ENCODE results near the gene PPP1R1A. TPM values are rescaled to one million over a fixed set of nuclear protein-coding genes. Genes with fewer than 3 reads are reported as not detected.

Gene PPP1R1A
- total RNA-seq, 4 donors from 2014 or later, result 1.3 to 11.5 (median 5.2) TPM

DNA sequence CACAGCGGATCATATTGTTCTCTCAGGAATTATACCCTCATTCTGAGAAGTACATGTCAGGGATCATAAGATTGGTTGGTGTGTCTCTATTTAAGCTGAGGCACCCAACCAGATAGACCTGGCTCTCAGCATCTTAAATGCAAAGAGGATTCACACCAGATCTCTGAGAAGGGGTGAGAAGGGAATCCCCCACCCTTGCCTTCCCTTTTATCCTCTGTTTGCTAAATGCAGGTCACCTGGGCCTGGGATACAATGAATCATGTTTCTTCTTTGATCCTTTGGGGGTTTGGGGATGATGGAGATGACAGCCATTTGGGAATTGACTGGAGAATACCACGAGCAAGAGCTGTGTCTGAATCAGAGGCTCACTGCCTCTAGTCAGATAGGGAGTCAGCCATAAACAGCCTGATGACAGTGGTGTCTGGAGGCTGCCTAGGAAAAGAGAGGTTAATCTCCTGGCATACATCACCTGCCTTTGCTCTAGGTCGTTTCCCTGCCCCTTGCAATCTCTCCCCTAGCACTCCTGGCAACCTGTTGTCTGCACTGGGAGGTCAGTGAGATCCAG lies 50.2 kb downstream of the PPP1R1A start:
- WGBS, 2 donors, result 57 to 58% methylated on average over 3 of the region's 3 CpGs
- no peak overlapping the region for H3K4me3 ChIP-seq (ENCODE audit: low read depth, poor library complexity, severe bottlenecking)
- intact Hi-C loops (cut with DNase I; ENCODE audit: low total_unique reads), result no loop called here
- DNase-seq (ENCODE audit: low spot score in 2 of 2), result no peak
- TF ChIP-seq POLR2A (IDR thresholded peaks at IDR 0.05), result no peak
- TF ChIP-seq, protein P1, sequence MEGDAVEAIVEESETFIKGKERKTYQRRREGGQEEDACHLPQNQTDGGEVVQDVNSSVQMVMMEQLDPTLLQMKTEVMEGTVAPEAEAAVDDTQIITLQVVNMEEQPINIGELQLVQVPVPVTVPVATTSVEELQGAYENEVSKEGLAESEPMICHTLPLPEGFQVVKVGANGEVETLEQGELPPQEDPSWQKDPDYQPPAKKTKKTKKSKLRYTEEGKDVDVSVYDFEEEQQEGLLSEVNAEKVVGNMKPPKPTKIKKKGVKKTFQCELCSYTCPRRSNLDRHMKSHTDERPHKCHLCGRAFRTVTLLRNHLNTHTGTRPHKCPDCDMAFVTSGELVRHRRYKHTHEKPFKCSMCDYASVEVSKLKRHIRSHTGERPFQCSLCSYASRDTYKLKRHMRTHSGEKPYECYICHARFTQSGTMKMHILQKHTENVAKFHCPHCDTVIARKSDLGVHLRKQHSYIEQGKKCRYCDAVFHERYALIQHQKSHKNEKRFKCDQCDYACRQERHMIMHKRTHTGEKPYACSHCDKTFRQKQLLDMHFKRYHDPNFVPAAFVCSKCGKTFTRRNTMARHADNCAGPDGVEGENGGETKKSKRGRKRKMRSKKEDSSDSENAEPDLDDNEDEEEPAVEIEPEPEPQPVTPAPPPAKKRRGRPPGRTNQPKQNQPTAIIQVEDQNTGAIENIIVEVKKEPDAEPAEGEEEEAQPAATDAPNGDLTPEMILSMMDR (IDR thresholded peaks at IDR 0.05), result no peak

DNA sequence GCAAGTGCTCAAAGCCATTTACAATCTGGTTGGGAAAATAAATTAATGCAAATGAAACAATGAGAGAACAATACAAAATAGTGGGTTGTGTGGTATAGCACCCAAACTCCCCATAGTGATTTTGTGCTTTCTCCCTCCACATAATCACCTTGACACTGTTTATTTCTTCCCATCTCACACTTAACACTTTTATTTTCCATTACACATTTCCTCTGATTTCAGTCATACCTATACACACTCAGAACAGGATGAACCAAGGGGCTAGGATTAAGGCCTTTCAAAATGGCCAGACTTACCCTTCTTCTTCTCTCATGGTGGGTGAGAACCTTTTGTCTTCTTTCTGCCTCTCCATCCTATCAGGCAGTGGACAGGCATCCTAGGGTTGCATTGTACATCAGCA lies 53.0 kb downstream of the PPP1R1A start:
- TF ChIP-seq, protein P1 (IDR thresholded peaks at IDR 0.05), result no peak
- no peak for TF ChIP-seq POLR2A (IDR thresholded peaks at IDR 0.05)
- no peak overlapping the region for H3K4me3 ChIP-seq (ENCODE audit: low read depth, poor library complexity, severe bottlenecking)
- DNase-seq (ENCODE audit: low spot score in 2 of 2), result no peak
- intact Hi-C loops (cut with DNase I; ENCODE audit: low total_unique reads), result no loop called here

DNA sequence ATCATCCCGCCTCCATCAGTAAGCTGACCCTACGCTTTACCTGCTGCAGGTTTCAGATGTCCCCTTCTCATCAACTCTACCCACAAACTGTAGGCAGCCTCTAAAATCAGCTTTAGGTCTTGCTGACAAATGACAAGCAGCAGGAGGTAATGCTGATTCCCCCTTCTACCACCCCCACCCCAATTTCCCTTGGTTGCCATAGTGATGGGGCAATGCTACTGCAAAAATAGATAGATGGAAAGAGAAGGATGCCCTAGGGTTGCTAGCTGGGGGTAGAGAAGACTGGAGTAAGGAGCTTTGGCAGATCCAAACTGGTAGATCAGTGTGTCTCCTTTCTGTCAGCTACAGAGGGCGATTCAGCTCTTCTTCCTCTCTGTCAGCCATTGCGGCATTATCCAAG lies 58.9 kb downstream of the PPP1R1A start:
- WGBS, 2 donors, result 86 to 88% methylated on average over 4 of the region's 4 CpGs
- intact Hi-C loops (cut with DNase I; ENCODE audit: low total_unique reads), result no loop called here
- DNase-seq (ENCODE audit: low spot score in 2 of 2), result no peak
- H3K4me3 ChIP-seq (ENCODE audit: low read depth, poor library complexity, severe bottlenecking), result no peak overlapping the region
- no peak for TF ChIP-seq POLR2A (IDR thresholded peaks at IDR 0.05)
- TF ChIP-seq, protein P1 (IDR thresholded peaks at IDR 0.05), result no peak

Other genes with a start within 250 kb of the PPP1R1A start
- under 1 TPM in 1 of 4 donors, not detected in 3; 0.42 TPM for gene GPR84, start 224.2 kb downstream of the PPP1R1A start, total RNA-seq
- gene ZNF385A, start 203.9 kb downstream of the PPP1R1A start, total RNA-seq, result 100 to 1,000 TPM in 3 of 4 donors, 10 to 100 TPM in 1; 89.0 to 183 (median 146) TPM
- gene ITGA5, start 169.4 kb downstream of the PPP1R1A start, total RNA-seq, result 10 to 100 TPM; 21.2 to 75.9 (median 29.4) TPM
- not detected for gene GTSF1, start 115.1 kb downstream of the PPP1R1A start, total RNA-seq
- gene NCKAP1L, start 90.9 kb downstream of the PPP1R1A start, total RNA-seq, result 1 to 10 TPM; 4.0 to 5.0 (median 4.6) TPM
- 1 to 10 TPM; 1.9 to 3.7 (median 3.2) TPM for gene PDE1B, start 39.1 kb downstream of the PPP1R1A start, total RNA-seq
- gene LACRT, start 46.2 kb upstream of the PPP1R1A start, total RNA-seq, result under 1 TPM in 1 of 4 donors, not detected in 3; 0.68 TPM
- 1,000 to 10,000 TPM in 3 of 4 donors, 100 to 1,000 TPM in 1; 449 to 9,764 (median 1,589) TPM for gene DCD, start 59.7 kb upstream of the PPP1R1A start, total RNA-seq